Stimulated activated CD4-positive, alpha-beta T cell treated with anti-CD3 and anti-CD28 coated beads, Interleukin-1b, Interleukin-23, amount 100 ng/mL, for 4 hours (primary cell): ENCODE measurements around the gene GCK.
"Not testable (repeated sequence)": the region's sequence is repeated elsewhere in the genome, so short reads cannot be mapped to it uniquely, and the experiment has no call there.

Experiments
- DNase-seq, 2 donors: peaks; one replicate each; pipeline ENCODE4 v3.0.0-alpha.2; 2020; ENCODE audit warnings: low read depth in 2 of 2

The GCK gene

GRCh38 chr7:44180631-44181030 lies 8.6 kb downstream of the GCK start:
- DNase-seq: no peak

GRCh38 chr7:44177570-44178131 lies 11.6 kb downstream of the GCK start:
- DNase-seq: no peak

GRCh38 chr7:44176486-44176885 lies 12.8 kb downstream of the GCK start:
- DNase-seq: no peak

- DNase-seq: no peak
Observed at GRCh38 chr7:44175730-44176129, 13.5 kb downstream of the GCK start.

GRCh38 chr7:44174694-44174948 lies 14.6 kb downstream of the GCK start:
- not testable (repeated sequence) for DNase-seq

GRCh38 chr7:44173911-44174693 lies 15.1 kb downstream of the GCK start:
- DNase-seq: no peak

- DNase-seq: no peak
Observed at GRCh38 chr7:44172803-44173424, 16.3 kb downstream of the GCK start.

- no peak for DNase-seq
Observed at GRCh38 chr7:44172352-44172751, 16.9 kb downstream of the GCK start.

- not testable (repeated sequence) for DNase-seq
Observed at GRCh38 chr7:44171901-44172300, 17.3 kb downstream of the GCK start.

- no peak for DNase-seq
Observed at GRCh38 chr7:44167920-44168319, 21.3 kb downstream of the GCK start.

GRCh38 chr7:44163591-44163990 lies 25.6 kb downstream of the GCK start:
- no peak for DNase-seq

GRCh38 chr7:44162785-44163395 lies 26.3 kb downstream of the GCK start:
- no peak for DNase-seq

GRCh38 chr7:44162179-44162578 lies 27.1 kb downstream of the GCK start:
- no peak for DNase-seq

GRCh38 chr7:44161371-44161770 lies 27.9 kb downstream of the GCK start:
- DNase-seq: no peak

GRCh38 chr7:44159824-44160630 lies 29.2 kb downstream of the GCK start:
- no peak for DNase-seq

GRCh38 chr7:44158873-44159631 lies 30.2 kb downstream of the GCK start:
- no peak for DNase-seq

GRCh38 chr7:44158096-44158872 lies 31.0 kb downstream of the GCK start:
- no peak for DNase-seq

- no peak for DNase-seq
Observed at GRCh38 chr7:44157116-44158080, 31.8 kb downstream of the GCK start.

GRCh38 chr7:44156453-44157010 lies 32.7 kb downstream of the GCK start:
- DNase-seq: no peak
